Ascending aorta (tissue), 2 donors: Measurements from ENCODE around the gene LUC7L2. TPM values are rescaled to one million over a fixed set of nuclear protein-coding genes. Genes with fewer than 3 reads are reported as not detected.

Source experiments
- DNase-seq, 2 donors: peaks; one replicate each; pipeline ENCODE4 v3.0.0-alpha.2; 2019; ENCODE audit warnings: low spot score in 2 of 2
- H3K27ac ChIP-seq, 2 donors: fragments of 200-600 bp; sonication (generic); one replicate each; pipeline ENCODE4 v1.5.1; 2016 to 2017; ENCODE audit warnings: mild to moderate bottlenecking in 1 of 2
- H3K27me3 ChIP-seq: fragments of 200-600 bp; sonication (generic); one replicate; pipeline ENCODE4 v1.5.1; 2017
- H3K36me3 ChIP-seq, 2 donors: fragments of 200-600 bp; sonication (generic); one replicate each; pipeline ENCODE4 v1.5.1; 2016
- H3K4me1 ChIP-seq, 2 donors: fragments of 200-600 bp; sonication (generic); one replicate each; pipeline ENCODE4 v1.5.1; 2016 to 2017; ENCODE audit warnings: mild to moderate bottlenecking in 1 of 2
- H3K4me3 ChIP-seq, 2 donors: fragments of 200-600 bp; sonication (generic); one replicate each; pipeline ENCODE4 v1.5.1; 2016 to 2017; ENCODE audit warnings: mild to moderate bottlenecking in 1 of 2
- H3K9me3 ChIP-seq, 2 donors: fragments of 200-600 bp; sonication (generic); one replicate each; pipeline ENCODE4 v1.5.1; 2016
- CTCF ChIP-seq, 3 experiments: fragments of 200-600 bp in 2 of 3; fragments of 450-650 bp in 1 of 3; sonication (generic) in 2 of 3; IDR thresholded peaks; one replicate each; pipeline ENCODE4 v1.5.1; 2016 to 2019; ENCODE audit warnings: antibody characterized with exemption in 3 of 3, mild to moderate bottlenecking in 1 of 3, moderate library complexity in 1 of 3
- intact Hi-C: fragments of 100-400 bp; cut with DNase I; formaldehyde crosslinking; loops from one replicate; pipeline ENCODE4 v1.15.1; 2023
- total RNA-seq: library from RNA; depleted of rRNA; stranded (reverse); fragments of >200 nt; gene quantifications from one replicate; pipeline ENCODE4 v1.1.0, GENCODE V29; 2016

Gene LUC7L2
- total RNA-seq, 1 donor from 2014 or later, result 41.0 TPM

GRCh38 chr7:139362981-139363380 lies 3.3 kb downstream of the LUC7L2 start:
- no peak overlapping the region for H3K4me3 ChIP-seq
- intact Hi-C loops, result no loop called here
- peaks cover 0 to 17% of the 10 kb centered on the region in 2 donors for H3K36me3 ChIP-seq
- H3K27me3 ChIP-seq, result no peaks in the 10 kb centered on the region
- no peak overlapping the region for H3K27ac ChIP-seq
- H3K9me3 ChIP-seq, result no peaks in the 10 kb centered on the region
- TF ChIP-seq CTCF (IDR thresholded peaks at IDR 0.05), result no peak
- H3K4me1 ChIP-seq, result peaks cover 0 to 30% of the 10 kb centered on the region in 2 donors
- DNase-seq, result no peak

DNA sequence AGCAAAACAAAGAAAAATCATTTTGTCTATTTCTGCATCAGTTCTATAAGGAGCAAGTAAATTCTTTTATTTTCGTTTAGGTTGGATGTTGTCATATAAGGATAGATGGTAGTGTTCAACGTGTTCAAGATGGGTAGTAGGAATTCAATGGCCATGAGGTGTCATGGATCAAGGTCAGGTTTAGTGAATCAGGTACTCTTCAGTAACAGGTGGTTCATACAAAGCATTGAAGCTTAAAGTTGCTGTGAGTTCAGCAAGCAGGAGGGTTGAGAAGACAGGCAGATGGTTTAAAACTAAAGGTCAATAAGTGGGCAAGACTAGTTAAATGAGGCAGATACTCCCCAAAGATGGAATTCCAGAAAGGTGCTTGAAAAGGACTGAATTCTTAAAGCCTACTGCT lies 5.6 kb downstream of the LUC7L2 start:
- intact Hi-C loops, result no loop called here
- Histone ChIP-seq H3K4me3 (no peak overlapping the region), H3K9me3 (no peaks in the 10 kb centered on the region), H3K27me3 (no peaks in the 10 kb centered on the region), H3K27ac (no peak overlapping the region), H3K4me1 (peaks cover 0 to 43% of the 10 kb centered on the region in 2 donors), H3K36me3 (peaks cover 0 to 17% of the 10 kb centered on the region in 2 donors)
- DNase-seq, result no peak
- TF ChIP-seq CTCF (IDR thresholded peaks at IDR 0.05), result no peak

DNA sequence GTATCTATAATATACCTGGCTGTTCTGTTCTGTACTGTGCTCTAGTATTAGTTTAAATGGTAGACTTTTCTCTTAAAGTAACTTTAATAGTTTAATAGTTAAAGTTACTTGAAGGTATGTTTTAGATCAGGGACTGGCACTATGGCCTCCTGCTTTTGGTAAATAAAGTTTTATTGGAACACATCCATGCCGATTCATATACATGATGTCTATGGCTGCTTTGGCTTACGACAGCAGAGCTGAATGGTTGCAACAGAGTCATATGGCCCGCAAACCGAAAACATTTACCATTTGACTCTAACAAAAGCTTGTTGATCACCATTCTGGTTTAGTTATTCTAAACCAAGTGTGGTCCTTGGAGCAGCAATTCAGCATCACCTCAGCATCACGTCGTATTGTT lies 6.7 kb downstream of the LUC7L2 start:
- Histone ChIP-seq H3K27ac (no peak overlapping the region), H3K27me3 (no peaks in the 10 kb centered on the region), H3K9me3 (no peaks in the 10 kb centered on the region), H3K4me3 (no peak overlapping the region), H3K36me3 (peaks cover 0 to 17% of the 10 kb centered on the region in 2 donors), H3K4me1 (peaks cover 0 to 50% of the 10 kb centered on the region in 2 donors)
- DNase-seq, result no peak
- intact Hi-C loops, result no loop called here
- no peak for TF ChIP-seq CTCF (IDR thresholded peaks at IDR 0.05)

DNA sequence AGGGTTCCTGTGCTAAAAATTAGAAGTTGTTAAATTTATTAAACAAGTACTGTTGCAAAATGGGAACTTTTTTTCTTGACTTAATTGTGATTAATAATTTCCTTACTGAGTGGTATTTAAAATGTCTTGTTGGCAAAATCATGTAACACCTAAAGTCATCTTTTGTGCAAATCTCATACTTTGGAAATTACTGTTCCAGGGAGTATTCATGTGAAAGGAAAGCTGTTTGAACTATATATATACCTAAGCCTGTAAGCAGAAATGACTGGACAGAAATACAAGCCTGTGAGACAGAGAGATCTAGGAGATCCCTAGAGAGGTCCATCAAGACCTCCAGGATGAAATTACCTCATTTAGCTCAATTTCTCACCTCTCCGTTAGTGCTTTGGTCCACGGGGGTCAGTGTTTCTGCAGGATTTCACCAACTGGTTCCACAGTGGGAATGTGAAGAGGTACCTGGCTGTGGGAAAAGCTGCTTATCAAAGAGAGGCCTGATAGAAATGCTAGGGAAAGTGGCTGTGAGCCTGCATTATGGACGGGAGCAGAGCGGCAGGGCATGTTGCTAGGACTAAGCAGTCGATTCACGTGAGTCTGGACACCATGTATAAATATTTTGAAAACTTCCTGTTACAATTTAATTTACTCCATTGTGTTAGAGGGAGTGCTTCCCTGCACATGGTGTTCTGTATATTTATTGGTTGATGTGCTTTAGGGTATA lies 7.9 kb downstream of the LUC7L2 start:
- DNase-seq, result no peak
- peaks cover 2 to 42% of the 10 kb centered on the region in 2 donors for H3K4me1 ChIP-seq
- intact Hi-C loops, result no loop called here
- H3K36me3 ChIP-seq, result peaks cover 0 to 17% of the 10 kb centered on the region in 2 donors
- H3K27ac ChIP-seq, result no peak overlapping the region
- no peak overlapping the region for H3K4me3 ChIP-seq
- H3K27me3 ChIP-seq, result no peaks in the 10 kb centered on the region
- H3K9me3 ChIP-seq, result no peaks in the 10 kb centered on the region
- no peak for TF ChIP-seq CTCF (IDR thresholded peaks at IDR 0.05)

- peaks cover 6 to 39% of the 10 kb centered on the region in 2 donors for H3K4me1 ChIP-seq
Observed at GRCh38 chr7:139370301-139370942, 10.7 kb downstream of the LUC7L2 start.

More at GRCh38 chr7:139370301-139370942, 10.7 kb downstream of the LUC7L2 start:
- TF ChIP-seq CTCF (IDR thresholded peaks at IDR 0.05), result no peak
- peaks cover 0 to 10% of the 10 kb centered on the region in 2 donors for H3K36me3 ChIP-seq
- no peak overlapping the region for H3K27ac ChIP-seq
- no peak for DNase-seq
- H3K27me3 ChIP-seq, result no peaks in the 10 kb centered on the region
- no peaks in the 10 kb centered on the region for H3K9me3 ChIP-seq
- intact Hi-C loops, result no loop called here
- no peak overlapping the region for H3K4me3 ChIP-seq
